RWPE1 (cell line): ENCODE results near the gene CCDC30.
A peak's percentile ranks its signal among the peaks of the same experiment; 100 is the strongest.

Experiments
- CTCF ChIA-PET: fragments of 350-600 bp; sonication (Branson Sonifier 250); formaldehyde crosslinking; extraction: SDS; loops from one replicate; lab custom pipeline; 2021; lab: Yijun Ruan, JAX
- POLR2A ChIA-PET: fragments of 400-600 bp; formaldehyde crosslinking; extraction: SDS; loops from one replicate; lab custom pipeline; 2020; ENCODE audit warnings: antibody characterized with exemption; ENCODE audit not compliant: low non-redundant PET; lab: Yijun Ruan, JAX
- DNase-seq: peaks from one replicate; pipeline ENCODE4 v3.0.0; 2012; ENCODE audit warnings: low spot score
- H3K27ac ChIP-seq: fragments of 450-650 bp; 2 replicates; pipeline ENCODE4 v1.5.1; 2017
- TF ChIP-seq, protein P1 (sequence below): fragments of 450-650 bp; conservative IDR thresholded peaks from 2 replicates; pipeline ENCODE4 v1.5.1; 2017; ENCODE audit warnings: low read depth, mild to moderate bottlenecking

CCDC30 gene

GRCh38 chr1:42524330-42524729 lies 61.2 kb downstream of the CCDC30 start:
- no peak overlapping the region for H3K27ac ChIP-seq
- TF ChIP-seq, protein P1, sequence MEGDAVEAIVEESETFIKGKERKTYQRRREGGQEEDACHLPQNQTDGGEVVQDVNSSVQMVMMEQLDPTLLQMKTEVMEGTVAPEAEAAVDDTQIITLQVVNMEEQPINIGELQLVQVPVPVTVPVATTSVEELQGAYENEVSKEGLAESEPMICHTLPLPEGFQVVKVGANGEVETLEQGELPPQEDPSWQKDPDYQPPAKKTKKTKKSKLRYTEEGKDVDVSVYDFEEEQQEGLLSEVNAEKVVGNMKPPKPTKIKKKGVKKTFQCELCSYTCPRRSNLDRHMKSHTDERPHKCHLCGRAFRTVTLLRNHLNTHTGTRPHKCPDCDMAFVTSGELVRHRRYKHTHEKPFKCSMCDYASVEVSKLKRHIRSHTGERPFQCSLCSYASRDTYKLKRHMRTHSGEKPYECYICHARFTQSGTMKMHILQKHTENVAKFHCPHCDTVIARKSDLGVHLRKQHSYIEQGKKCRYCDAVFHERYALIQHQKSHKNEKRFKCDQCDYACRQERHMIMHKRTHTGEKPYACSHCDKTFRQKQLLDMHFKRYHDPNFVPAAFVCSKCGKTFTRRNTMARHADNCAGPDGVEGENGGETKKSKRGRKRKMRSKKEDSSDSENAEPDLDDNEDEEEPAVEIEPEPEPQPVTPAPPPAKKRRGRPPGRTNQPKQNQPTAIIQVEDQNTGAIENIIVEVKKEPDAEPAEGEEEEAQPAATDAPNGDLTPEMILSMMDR, result no peak
- CTCF ChIA-PET, result no interaction called here
- DNase-seq, result no peak
- POLR2A ChIA-PET, result no interaction called here

- no peak overlapping the region for H3K27ac ChIP-seq
- ChIA-PET CTCF (no interaction called here), POLR2A (no interaction called here)
- DNase-seq, result peak; percentile 72
- TF ChIP-seq, protein P1, result no peak
Observed at GRCh38 chr1:42529724-42530181, 66.7 kb downstream of the CCDC30 start.

DNA sequence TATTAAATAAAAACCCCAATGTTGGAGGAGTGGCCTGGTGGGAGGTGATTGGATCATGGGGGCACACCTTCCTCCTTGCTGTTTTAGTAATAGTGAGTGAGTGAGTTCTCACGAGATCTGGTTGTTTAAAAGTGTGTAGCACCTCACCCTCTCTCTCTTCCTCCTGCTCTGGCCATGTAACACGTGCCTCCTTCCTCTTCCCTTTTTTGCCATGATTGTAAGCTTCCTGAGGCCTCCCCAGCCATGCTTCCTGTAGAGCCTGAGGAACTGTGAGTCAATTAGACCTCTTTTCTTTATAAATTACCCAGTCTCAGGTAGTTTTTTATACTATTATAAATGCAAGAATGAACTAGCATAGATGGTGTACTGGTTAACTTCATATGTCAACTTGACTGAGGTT lies 68.0 kb downstream of the CCDC30 start:
- POLR2A ChIA-PET, result no interaction called here
- no peak for DNase-seq
- CTCF ChIA-PET, result no interaction called here
- TF ChIP-seq, protein P1, result no peak
- no peak overlapping the region for H3K27ac ChIP-seq

DNA sequence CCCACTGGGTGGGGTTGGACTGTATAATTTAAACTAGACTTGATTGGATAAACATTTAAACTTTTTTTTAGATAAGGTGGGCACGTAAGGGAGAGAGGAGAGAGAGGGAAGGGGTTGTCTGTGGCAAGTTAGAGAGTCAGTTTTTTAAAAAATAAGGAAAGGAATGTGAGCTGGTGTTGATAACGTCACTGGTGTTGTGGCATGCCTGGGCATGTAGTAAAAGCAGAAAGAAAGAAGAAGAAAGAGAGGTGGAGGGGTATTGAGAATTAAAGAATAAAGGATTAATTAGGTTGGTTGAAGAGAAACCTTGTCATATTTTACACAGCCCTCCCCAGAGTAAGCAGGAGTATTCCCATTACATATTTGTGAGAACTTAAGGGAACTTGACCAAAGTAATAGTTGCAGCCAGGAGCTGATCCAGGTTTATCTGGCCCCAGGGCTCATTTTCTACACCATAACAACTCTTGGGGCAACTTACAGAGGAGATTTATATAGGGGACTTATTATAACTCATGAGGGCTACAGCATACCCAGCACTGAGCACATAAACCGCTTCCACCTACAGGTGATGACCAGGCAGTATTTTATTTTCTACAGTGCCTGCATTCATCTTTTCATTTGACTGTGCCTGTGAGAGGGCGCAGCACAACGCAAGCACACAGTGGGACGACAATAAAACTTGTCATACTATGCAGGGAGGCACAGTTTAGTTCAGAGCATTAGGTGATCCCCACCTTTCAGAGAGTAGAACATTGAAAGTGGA lies 70.2 kb downstream of the CCDC30 start:
- TF ChIP-seq, protein P1, result no peak
- no peak for DNase-seq
- POLR2A ChIA-PET, result no interaction called here
- CTCF ChIA-PET, result no interaction called here
- no peak overlapping the region for H3K27ac ChIP-seq

- no peak for DNase-seq
- POLR2A ChIA-PET, result no interaction called here
- TF ChIP-seq, protein P1, result no peak
- H3K27ac ChIP-seq, result no peak overlapping the region
- CTCF ChIA-PET, result no interaction called here
Observed at GRCh38 chr1:42541104-42541503, 78.0 kb downstream of the CCDC30 start.

DNA sequence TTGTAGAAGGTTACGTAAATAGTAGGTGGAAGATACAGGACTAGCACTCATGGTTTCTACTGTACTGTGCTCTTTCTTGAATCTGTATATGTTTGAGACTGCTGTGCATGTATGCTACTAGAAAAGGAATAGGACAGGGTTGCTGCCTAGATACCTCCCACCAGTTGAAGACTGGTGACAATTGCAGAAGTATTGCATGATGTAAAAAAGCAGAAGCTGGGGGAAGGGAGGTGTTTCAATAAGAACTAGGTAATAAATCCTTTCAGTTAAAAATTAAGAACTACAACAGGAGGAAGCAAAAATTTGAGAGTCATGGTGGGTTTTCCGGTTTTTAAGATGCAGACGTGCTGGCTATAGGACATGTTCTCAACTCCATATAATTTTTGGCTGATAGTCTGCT lies 88.1 kb downstream of the CCDC30 start:
- POLR2A ChIA-PET, result no interaction called here
- no peak overlapping the region for H3K27ac ChIP-seq
- TF ChIP-seq, protein P1, result no peak
- CTCF ChIA-PET, result interaction anchor here (0.6 kb wide), 1 partner anchor 9 kb away, joined by 5 read pairs; no protein-coding TSS in a partner anchor
- DNase-seq, result no peak
